Measurements from ENCODE around the gene MCF2L.

DNA sequence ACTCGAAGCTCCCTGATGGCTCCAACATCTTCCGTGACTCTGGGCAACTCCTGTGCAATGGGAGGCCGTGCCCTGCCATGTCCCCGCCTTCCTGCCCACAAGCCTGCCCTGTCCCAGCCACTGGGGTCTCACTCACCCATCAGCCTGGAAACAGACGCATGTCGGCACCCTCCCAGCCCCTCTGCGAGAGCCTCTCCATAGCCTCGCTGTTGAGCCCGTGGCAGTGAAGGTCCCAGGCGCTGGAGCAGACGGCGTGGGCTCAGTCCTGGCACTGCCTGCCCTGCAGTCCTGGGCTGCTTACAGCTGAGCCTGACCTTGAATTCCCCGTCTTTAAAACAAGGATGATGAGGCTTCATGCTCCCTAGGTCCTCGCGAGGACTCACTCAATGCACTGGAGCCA, 37.0 kb downstream of the MCF2L start:
- no peak for TF ChIP-seq EZH2phosphoT487 (IDR thresholded peaks at IDR 0.05)
- TF ChIP-seq, protein P1, sequence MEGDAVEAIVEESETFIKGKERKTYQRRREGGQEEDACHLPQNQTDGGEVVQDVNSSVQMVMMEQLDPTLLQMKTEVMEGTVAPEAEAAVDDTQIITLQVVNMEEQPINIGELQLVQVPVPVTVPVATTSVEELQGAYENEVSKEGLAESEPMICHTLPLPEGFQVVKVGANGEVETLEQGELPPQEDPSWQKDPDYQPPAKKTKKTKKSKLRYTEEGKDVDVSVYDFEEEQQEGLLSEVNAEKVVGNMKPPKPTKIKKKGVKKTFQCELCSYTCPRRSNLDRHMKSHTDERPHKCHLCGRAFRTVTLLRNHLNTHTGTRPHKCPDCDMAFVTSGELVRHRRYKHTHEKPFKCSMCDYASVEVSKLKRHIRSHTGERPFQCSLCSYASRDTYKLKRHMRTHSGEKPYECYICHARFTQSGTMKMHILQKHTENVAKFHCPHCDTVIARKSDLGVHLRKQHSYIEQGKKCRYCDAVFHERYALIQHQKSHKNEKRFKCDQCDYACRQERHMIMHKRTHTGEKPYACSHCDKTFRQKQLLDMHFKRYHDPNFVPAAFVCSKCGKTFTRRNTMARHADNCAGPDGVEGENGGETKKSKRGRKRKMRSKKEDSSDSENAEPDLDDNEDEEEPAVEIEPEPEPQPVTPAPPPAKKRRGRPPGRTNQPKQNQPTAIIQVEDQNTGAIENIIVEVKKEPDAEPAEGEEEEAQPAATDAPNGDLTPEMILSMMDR (IDR thresholded peaks at IDR 0.05) = no peak
- TF ChIP-seq EZH2 (IDR thresholded peaks at IDR 0.05) = no peak
